IMR-90 (cell line): Measurements from ENCODE around the gene ARFGEF3.

Source experiments
- BHLHE40 ChIP-seq: fragments of 150-350 bp; IDR thresholded peaks from 2 replicates; pipeline ENCODE4 v1.6.1; 2016; ENCODE audit warnings: mild to moderate bottlenecking, low read depth, low read length
- CEBPB ChIP-seq: IDR thresholded peaks from 2 replicates; pipeline ENCODE4 v1.6.1; 2012; ENCODE audit warnings: low read depth, low read length, improper control_type of control experiment
- CHD1 ChIP-seq: IDR thresholded peaks from 2 replicates; pipeline ENCODE4 v1.6.1; 2012; ENCODE audit warnings: low read depth, low read length, improper control_type of control experiment
- CTCF ChIP-seq: conservative IDR thresholded peaks from 2 replicates; pipeline ENCODE4 v1.5.1; 2012; ENCODE audit warnings: mild to moderate bottlenecking, low read depth, low read length, improper control_type of control experiment
- MAFK ChIP-seq: IDR thresholded peaks from 2 replicates; pipeline ENCODE4 v1.6.1; 2012; ENCODE audit warnings: low read depth, low read length, improper control_type of control experiment
- MAZ ChIP-seq: IDR thresholded peaks from 2 replicates; pipeline ENCODE4 v1.6.1; 2012; ENCODE audit warnings: low read depth, mild to moderate bottlenecking, low read length, improper control_type of control experiment, moderate library complexity, borderline replicate concordance
- NFE2L2 ChIP-seq: fragments of 150-350 bp; IDR thresholded peaks from 2 replicates; pipeline ENCODE4 v1.6.1; 2016; ENCODE audit warnings: low read depth, mild to moderate bottlenecking, low read length
- POLR2A ChIP-seq: IDR thresholded peaks from 2 replicates; pipeline ENCODE4 v1.6.1; 2012; ENCODE audit warnings: mild to moderate bottlenecking, low read depth, low read length
- RAD21 ChIP-seq: IDR thresholded peaks from 2 replicates; pipeline ENCODE4 v1.6.1; 2012; ENCODE audit warnings: low read length, improper control_type of control experiment
- SMC3 ChIP-seq: fragments of 150-350 bp; IDR thresholded peaks from 2 replicates; pipeline ENCODE4 v1.6.1; 2016; ENCODE audit warnings: low read depth, mild to moderate bottlenecking, antibody characterized with exemption, low read length, moderate library complexity

- no peak for TF ChIP-seq CTCF
- no peak for TF ChIP-seq MAZ
- TF ChIP-seq POLR2A = no peak
- no peak for TF ChIP-seq CHD1
- no peak for TF ChIP-seq CEBPB
- no peak for TF ChIP-seq RAD21
- TF ChIP-seq BHLHE40 = no peak
- no peak for TF ChIP-seq SMC3
- no peak for TF ChIP-seq MAFK
- no peak for TF ChIP-seq NFE2L2
Measured at GRCh38 chr6:138248011-138248410, 86.3 kb downstream of the ARFGEF3 start.
